ENCODE results near the gene ARHGEF28. TPM values are rescaled to one million over a fixed set of nuclear protein-coding genes. Genes with fewer than 3 reads are reported as not detected.

Gene ARHGEF28
- total and polyA plus RNA-seq, 2 of the 4 experiments (the other 2 are of a cell fraction): 3.6 to 16.0 TPM

- H3K4me2 ChIP-seq (ENCODE audit: low read depth, low read length): no peak overlapping the region
- H3K4me3 ChIP-seq (ENCODE audit: insufficient read depth, low read depth, low read length): no peak overlapping the region
- H3K14ac ChIP-seq (replicated peaks; ENCODE audit: low read depth, low read length): 0 out of 2 replicates have a peak overlapping the region, but pooled peaks have one; percentile 11
- no CpG with 5 or more reads among the region's 4 CpGs for WGBS, 2 experiments (ENCODE audit: extremely low coverage in 2 of 2, insufficient read length in 1 of 2)
- H3K9me1 ChIP-seq (ENCODE audit: insufficient read depth, low read length): no peaks in the 10 kb centered on the region
- H3K36me3 ChIP-seq (ENCODE audit: control insufficient read depth, insufficient read depth, low read length): 0 out of 2 replicates have a peak, but pooled peaks cover 2% of the 10 kb centered on the region
- H2AK9ac ChIP-seq (replicated peaks; ENCODE audit: low read depth, low read length, poor library complexity): no peak overlapping the region
- H4K8ac ChIP-seq (ENCODE audit: low read depth in 2 of 2, low read length in 2 of 2): peak overlapping the region; percentile 29 to 50; a peak in 1 of 4 replicates
- peak; percentile 25 for ATAC-seq (ENCODE audit: low read depth)
- H3K9ac ChIP-seq (ENCODE audit: low read depth, low read length): peak overlapping the region; percentile 15; the same call in 1 of the 2 replicates
- H2AFZ ChIP-seq (replicated peaks; ENCODE audit: low read length, poor library complexity): no peak overlapping the region
- ChIA-PET CTCF (interaction anchor here (0.8 to 1.7 kb wide), 7 partner anchors 8 to 741 kb away, joined by 3 to 12 read pairs (median 3); partner anchors contain the start of gene ENC1), POLR2A (ENCODE audit: unreplicated experiment) (no interaction called here)
- no peaks in the 10 kb centered on the region for H3K27me3 ChIP-seq (ENCODE audit: control insufficient read depth, insufficient read depth, low read length)
- H2BK120ac ChIP-seq (ENCODE audit: low read depth, low read length): peak overlapping the region; percentile 48; the same call in 1 of the 2 replicates
- intact Hi-C loops (cut with micrococcal nuclease): loop anchor here (1.0 to 10.0 kb wide), 3 partner anchors 134 to 1013 kb away; no protein-coding TSS in a partner anchor
- H3K23ac ChIP-seq (ENCODE audit: low read depth, low read length): no peak overlapping the region
- no TSS peak for BruUV-seq (replicated peaks)
- no peak for DNase-seq
- H2BK5ac ChIP-seq (ENCODE audit: low read depth, low read length, poor library complexity, severe bottlenecking): peak overlapping the region; percentile 3
- H3K4ac ChIP-seq (ENCODE audit: low read depth, low read length): peak overlapping the region; percentile 1; the same call in 1 of the 2 replicates
- in situ Hi-C loops (cut with MboI; ENCODE audit: low sequenced_read_pairs): loop anchor here (5.0 to 25.0 kb wide), 2 partner anchors 746 to 1011 kb away; no protein-coding TSS in a partner anchor
- H3K56ac ChIP-seq (ENCODE audit: extremely low read depth, insufficient read depth, low read length): no peak overlapping the region
- H3K4me1 ChIP-seq (ENCODE audit: control insufficient read depth, insufficient read depth, low read length): peaks cover 4% of the 10 kb centered on the region
- peak overlapping the region; percentile 37; the same call in 1 of the 2 replicates for H3K18ac ChIP-seq (ENCODE audit: low read depth, low read length)
- no peak overlapping the region for H3K27ac ChIP-seq (ENCODE audit: insufficient read depth, low read length)
- H2AK5ac ChIP-seq (ENCODE audit: low read depth, low read length): no peak overlapping the region
- H4K5ac ChIP-seq (ENCODE audit: low read depth, low read length): no peak overlapping the region; the same call in 1 of the 2 replicates
- H3K79me1 ChIP-seq (ENCODE audit: low read depth in 1 of 2, low read length in 2 of 2): no peaks in the 10 kb centered on the region
- TF ChIP-seq BHLHE40 (IDR thresholded peaks at IDR 0.05; ENCODE audit: low read depth, low read length) (no peak), CTCF (conservative IDR thresholded peaks at IDR 0.05; ENCODE audit: low read depth, low read length) (peak; percentile 8; the same call in 1 of the 2 replicates)
- TF ChIP-seq, protein P1, sequence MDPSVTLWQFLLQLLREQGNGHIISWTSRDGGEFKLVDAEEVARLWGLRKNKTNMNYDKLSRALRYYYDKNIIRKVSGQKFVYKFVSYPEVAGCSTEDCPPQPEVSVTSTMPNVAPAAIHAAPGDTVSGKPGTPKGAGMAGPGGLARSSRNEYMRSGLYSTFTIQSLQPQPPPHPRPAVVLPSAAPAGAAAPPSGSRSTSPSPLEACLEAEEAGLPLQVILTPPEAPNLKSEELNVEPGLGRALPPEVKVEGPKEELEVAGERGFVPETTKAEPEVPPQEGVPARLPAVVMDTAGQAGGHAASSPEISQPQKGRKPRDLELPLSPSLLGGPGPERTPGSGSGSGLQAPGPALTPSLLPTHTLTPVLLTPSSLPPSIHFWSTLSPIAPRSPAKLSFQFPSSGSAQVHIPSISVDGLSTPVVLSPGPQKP (IDR thresholded peaks at IDR 0.05; ENCODE audit: borderline replicate concordance, low read depth, low read length): no peak
- no peaks in the 10 kb centered on the region for H3K9me3 ChIP-seq (ENCODE audit: control insufficient read depth, insufficient read depth, low read length)
- H2BK15ac ChIP-seq (ENCODE audit: low read depth, low read length): no peak overlapping the region
- H4K91ac ChIP-seq (ENCODE audit: insufficient read depth, low read depth, low read length): no peak overlapping the region
- H4K20me1 ChIP-seq (ENCODE audit: insufficient read depth, low read length): no peaks in the 10 kb centered on the region
- H2BK20ac ChIP-seq (ENCODE audit: low read depth, low read length): peak overlapping the region; percentile 8; the same call in 1 of the 2 replicates
- dilution Hi-C loops (cut with HindIII; ENCODE audit: low sequenced_read_pairs, unreplicated experiment): no loop called here
These were observed 275.5 kb downstream of the ARHGEF28 start for GRCh38 chr5:73901455-73901854.
